Bronchial epithelial cell (primary cell): ENCODE results near the gene SMPD1. TPM values are rescaled to one million over a fixed set of nuclear protein-coding genes. Genes with fewer than 3 reads are reported as not detected.
A peak's percentile ranks its signal among the peaks of the same experiment; 100 is the strongest.

Experiments used
- DNase-seq: peaks from one replicate; pipeline ENCODE4 v3.0.0-alpha.2; 2010; ENCODE audit warnings: low read depth
- FAIRE-seq: peaks from 2 replicates; lab custom pipeline; 2011; peaks lifted over from hg19 to GRCh38; lab: Jason Lieb, UNC
- H3K27me3 ChIP-seq: 2 replicates; pipeline ENCODE4 v1.5.1; 2011; ENCODE audit warnings: low read length; ENCODE audit not compliant: control insufficient read depth, insufficient read depth
- H3K36me3 ChIP-seq: 2 replicates; pipeline ENCODE4 v1.5.1; 2011; ENCODE audit warnings: low read length; ENCODE audit not compliant: control insufficient read depth, insufficient read depth
- H3K4me3 ChIP-seq: 2 replicates; pipeline ENCODE4 v1.5.1; 2011; ENCODE audit warnings: mild to moderate bottlenecking, low read depth, low read length, control low read depth
- total RNA-seq: library from RNA; depleted of rRNA; stranded (reverse); fragments of >200 nt; gene quantifications from 2 replicates; pipeline ENCODE4 v1.2.1, GENCODE V29; 2014
- TF ChIP-seq, protein P1 (sequence below): IDR thresholded peaks from 2 replicates; pipeline ENCODE4 v1.5.1; 2011; ENCODE audit warnings: mild to moderate bottlenecking, moderate library complexity, low read length, control low read depth, inconsistent platforms; ENCODE audit not compliant: insufficient read depth, severe bottlenecking

The SMPD1 gene
- total RNA-seq, 1 donor from 2014 or later = 1.1 TPM

GRCh38 chr11:6411594-6412031 lies 21.3 kb downstream of the SMPD1 start:
- Histone ChIP-seq H3K36me3 (no peaks in the 10 kb centered on the region), H3K27me3 (no peaks in the 10 kb centered on the region), H3K4me3 (no peak overlapping the region)
- FAIRE-seq (no peak), DNase-seq (no peak)
- TF ChIP-seq, protein P1, sequence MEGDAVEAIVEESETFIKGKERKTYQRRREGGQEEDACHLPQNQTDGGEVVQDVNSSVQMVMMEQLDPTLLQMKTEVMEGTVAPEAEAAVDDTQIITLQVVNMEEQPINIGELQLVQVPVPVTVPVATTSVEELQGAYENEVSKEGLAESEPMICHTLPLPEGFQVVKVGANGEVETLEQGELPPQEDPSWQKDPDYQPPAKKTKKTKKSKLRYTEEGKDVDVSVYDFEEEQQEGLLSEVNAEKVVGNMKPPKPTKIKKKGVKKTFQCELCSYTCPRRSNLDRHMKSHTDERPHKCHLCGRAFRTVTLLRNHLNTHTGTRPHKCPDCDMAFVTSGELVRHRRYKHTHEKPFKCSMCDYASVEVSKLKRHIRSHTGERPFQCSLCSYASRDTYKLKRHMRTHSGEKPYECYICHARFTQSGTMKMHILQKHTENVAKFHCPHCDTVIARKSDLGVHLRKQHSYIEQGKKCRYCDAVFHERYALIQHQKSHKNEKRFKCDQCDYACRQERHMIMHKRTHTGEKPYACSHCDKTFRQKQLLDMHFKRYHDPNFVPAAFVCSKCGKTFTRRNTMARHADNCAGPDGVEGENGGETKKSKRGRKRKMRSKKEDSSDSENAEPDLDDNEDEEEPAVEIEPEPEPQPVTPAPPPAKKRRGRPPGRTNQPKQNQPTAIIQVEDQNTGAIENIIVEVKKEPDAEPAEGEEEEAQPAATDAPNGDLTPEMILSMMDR = no peak

GRCh38 chr11:6413791-6414201 lies 23.5 kb downstream of the SMPD1 start:
- DNase-seq = no peak
- H3K4me3 ChIP-seq = no peak overlapping the region
- FAIRE-seq = no peak
- H3K36me3 ChIP-seq = no peaks in the 10 kb centered on the region
- TF ChIP-seq, protein P1 = no peak
- H3K27me3 ChIP-seq = peaks cover 4% of the 10 kb centered on the region

- TF ChIP-seq, protein P1 = no peak
- DNase-seq = no peak
- Histone ChIP-seq H3K36me3 (no peaks in the 10 kb centered on the region), H3K27me3 (peaks cover 4% of the 10 kb centered on the region), H3K4me3 (no peak overlapping the region)
- FAIRE-seq = peak; percentile 36
These were observed 24.6 kb downstream of the SMPD1 start for GRCh38 chr11:6414874-6415328.

- DNase-seq (no peak), FAIRE-seq (peak; percentile 92)
- H3K36me3 ChIP-seq = no peaks in the 10 kb centered on the region
- no peak overlapping the region for H3K4me3 ChIP-seq
- TF ChIP-seq, protein P1 = no peak
- peaks cover 4% of the 10 kb centered on the region for H3K27me3 ChIP-seq
These were observed 25.5 kb downstream of the SMPD1 start for GRCh38 chr11:6415797-6416196.

DNA sequence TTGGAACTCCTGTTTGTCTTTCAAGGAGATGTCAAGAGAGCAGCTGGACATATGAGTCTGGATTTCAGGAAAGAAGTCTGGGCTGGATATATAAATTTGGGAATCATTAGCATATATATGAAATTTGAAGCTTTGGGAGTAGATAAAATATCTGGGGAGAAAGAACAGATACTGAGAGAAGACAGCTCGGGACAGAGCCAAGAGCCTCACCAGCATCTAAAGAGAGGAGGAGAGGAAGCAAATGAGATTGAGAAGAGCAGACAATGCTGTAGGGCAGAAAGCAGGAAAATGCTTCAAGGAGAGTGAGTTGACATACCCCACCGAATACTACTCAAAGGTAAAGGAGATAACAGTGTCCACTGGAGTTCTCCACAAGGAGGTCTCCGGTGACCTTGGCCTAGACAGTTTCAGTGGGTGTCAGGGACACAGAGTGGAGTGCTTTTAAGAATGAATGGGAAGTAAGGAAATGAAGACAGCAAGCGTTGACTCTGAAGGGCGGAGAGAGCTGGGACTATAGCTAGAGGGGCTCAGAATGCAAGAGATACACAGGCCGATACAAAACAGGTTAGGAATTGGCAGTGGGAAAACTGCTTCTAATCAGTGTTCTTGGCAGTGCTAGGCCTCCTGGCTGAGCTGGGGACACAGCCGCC lies 27.8 kb downstream of the SMPD1 start:
- no peaks in the 10 kb centered on the region for H3K36me3 ChIP-seq
- FAIRE-seq = no peak
- peaks cover 6% of the 10 kb centered on the region for H3K27me3 ChIP-seq
- TF ChIP-seq, protein P1 = no peak
- no peak overlapping the region for H3K4me3 ChIP-seq
- no peak for DNase-seq

GRCh38 chr11:6418557-6419008 lies 28.3 kb downstream of the SMPD1 start:
- TF ChIP-seq, protein P1 = no peak
- DNase-seq (no peak), FAIRE-seq (no peak)

More at GRCh38 chr11:6418557-6419008, 28.3 kb downstream of the SMPD1 start:
- Histone ChIP-seq H3K4me3 (peak overlapping the region; percentile 56), H3K36me3 (no peaks in the 10 kb centered on the region), H3K27me3 (peaks cover 6% of the 10 kb centered on the region)
